Endodermal cell (in vitro differentiated cells): ENCODE results near the gene PODXL2. TPM values are rescaled to one million over a fixed set of nuclear protein-coding genes. Genes with fewer than 3 reads are reported as not detected.
"Not testable (repeated sequence)": the region's sequence is repeated elsewhere in the genome, so short reads cannot be mapped to it uniquely, and the experiment has no call there.

Experiments
- DNase-seq: peaks from one replicate; pipeline ENCODE4 v3.0.0-alpha.2; 2017
- H3K27ac ChIP-seq: 2 replicates; pipeline ENCODE4 v1.5.1; 2013; ENCODE audit warnings: mild to moderate bottlenecking, low read depth, low read length, moderate library complexity
- H3K27me3 ChIP-seq: 2 replicates; pipeline ENCODE4 v1.6.1; 2013; ENCODE audit warnings: mild to moderate bottlenecking, low read length, moderate library complexity; ENCODE audit not compliant: insufficient read depth, control insufficient read depth, poor library complexity, severe bottlenecking
- H3K36me3 ChIP-seq: 2 replicates; pipeline ENCODE4 v1.7.0; 2013; ENCODE audit warnings: mild to moderate bottlenecking, low read length, moderate library complexity; ENCODE audit not compliant: control insufficient read depth, insufficient read depth
- H3K4me1 ChIP-seq: one replicate; pipeline ENCODE4 v1.7.0; 2013; ENCODE audit warnings: low read length; ENCODE audit not compliant: control insufficient read depth, insufficient read depth
- H3K4me3 ChIP-seq: 2 replicates; pipeline ENCODE4 v1.5.1; 2013; ENCODE audit warnings: mild to moderate bottlenecking, low read length, moderate library complexity
- H3K9ac ChIP-seq: 2 replicates; pipeline ENCODE4 v1.6.1; 2013; ENCODE audit warnings: mild to moderate bottlenecking, low read length, moderate library complexity; ENCODE audit not compliant: poor library complexity, severe bottlenecking; ENCODE audit errors: extremely low read depth
- H3K9me3 ChIP-seq: 2 replicates; pipeline ENCODE4 v1.6.1; 2013; ENCODE audit warnings: mild to moderate bottlenecking, low read length, moderate library complexity; ENCODE audit not compliant: control insufficient read depth
- H3K27ac Mint-ChIP-seq: 2 replicates; pipeline ENCODE4 v1.8.0; 2020; ENCODE audit warnings: mixed read lengths
- H3K27me3 Mint-ChIP-seq: 2 replicates; pipeline ENCODE4 v1.8.0; 2021; ENCODE audit warnings: mild to moderate bottlenecking, mixed read lengths; ENCODE audit not compliant: insufficient read depth
- H3K36me3 Mint-ChIP-seq: 2 replicates; pipeline ENCODE4 v1.8.0; 2020; ENCODE audit warnings: low read depth, mixed read lengths
- H3K4me1 Mint-ChIP-seq: 2 replicates; pipeline ENCODE4 v1.8.0; 2020; ENCODE audit warnings: mixed read lengths
- H3K4me3 Mint-ChIP-seq: 2 replicates; pipeline ENCODE4 v1.8.0; 2020; ENCODE audit warnings: mild to moderate bottlenecking, moderate library complexity, mixed read lengths
- H3K9me3 Mint-ChIP-seq: 2 replicates; pipeline ENCODE4 v1.8.0; 2020; ENCODE audit warnings: mild to moderate bottlenecking, mixed read lengths
- CTCF ChIP-seq: fragments of 200-600 bp; sonication (generic); conservative IDR thresholded peaks from 2 replicates; pipeline ENCODE4 v1.5.0; 2021; ENCODE audit warnings: antibody characterized with exemption, mild to moderate bottlenecking
- WGBS, 2 experiments: methylation state at CpG; one replicate each; pipeline versions ENCODE4 v1.1.5 to v1.1.7; 2013; ENCODE audit warnings: missing lambda C conversion rate in 2 of 2, mixed read lengths in 1 of 2; ENCODE audit not compliant: insufficient coverage in 1 of 2, insufficient read length in 1 of 2; 5-methylcytosine and 5-hydroxymethylcytosine counted together
- total RNA-seq, 2 donors: library from RNA; stranded (reverse); fragmentation: NEBNext Ultra II Directional in 1 of 2; extraction: Animal tissue kit (Norgen Biotek cat#: 25700) in 1 of 2; gene quantifications; 2 replicates in 1 of 2; 3 replicates in 1 of 2; pipeline ENCODE4 v1.2.1, GENCODE V29; 2021

PODXL2 gene
- total RNA-seq, 2 donors from 2014 or later, result 11.8 to 16.5 TPM

GRCh38 chr3:127680798-127681221 is 51.8 kb downstream of the PODXL2 start:
- Histone ChIP-seq H3K36me3 (no peaks in the 10 kb centered on the region), H3K27ac (no peak overlapping the region), H3K9ac (no peak overlapping the region), H3K27me3 (no peaks in the 10 kb centered on the region), H3K9me3 (no peaks in the 10 kb centered on the region), H3K4me1 (no peaks in the 10 kb centered on the region), H3K4me3 (no peak overlapping the region)
- H3K36me3 Mint-ChIP-seq, result no peaks in the 10 kb centered on the region
- H3K27me3 Mint-ChIP-seq, result no peaks in the 10 kb centered on the region
- H3K4me1 Mint-ChIP-seq, result no peaks in the 10 kb centered on the region
- no peak for DNase-seq
- 82% methylated on average over 1 of the region's 1 CpG; no CpG with 5 or more reads in 1 of the 2 experiments for WGBS, 2 experiments
- H3K27ac Mint-ChIP-seq, result no peak overlapping the region
- H3K4me3 Mint-ChIP-seq, result no peak overlapping the region
- H3K9me3 Mint-ChIP-seq, result no peaks in the 10 kb centered on the region
- no peak for TF ChIP-seq CTCF

- not testable (repeated sequence) for H3K36me3 Mint-ChIP-seq, H3K4me1 Mint-ChIP-seq, H3K27ac Mint-ChIP-seq, H3K9me3 ChIP-seq, H3K27me3 ChIP-seq, H3K4me3 ChIP-seq, H3K9ac ChIP-seq, H3K36me3 ChIP-seq, H3K4me1 ChIP-seq, H3K9me3 Mint-ChIP-seq, H3K27me3 Mint-ChIP-seq, H3K4me3 Mint-ChIP-seq, H3K27ac ChIP-seq
- WGBS, 2 experiments, result 88 to 96% methylated on average over 5 to 6 of the region's 6 CpGs
- peak; percentile 33 for DNase-seq
Measured at GRCh38 chr3:127682175-127682554, 53.2 kb downstream of the PODXL2 start.

DNA sequence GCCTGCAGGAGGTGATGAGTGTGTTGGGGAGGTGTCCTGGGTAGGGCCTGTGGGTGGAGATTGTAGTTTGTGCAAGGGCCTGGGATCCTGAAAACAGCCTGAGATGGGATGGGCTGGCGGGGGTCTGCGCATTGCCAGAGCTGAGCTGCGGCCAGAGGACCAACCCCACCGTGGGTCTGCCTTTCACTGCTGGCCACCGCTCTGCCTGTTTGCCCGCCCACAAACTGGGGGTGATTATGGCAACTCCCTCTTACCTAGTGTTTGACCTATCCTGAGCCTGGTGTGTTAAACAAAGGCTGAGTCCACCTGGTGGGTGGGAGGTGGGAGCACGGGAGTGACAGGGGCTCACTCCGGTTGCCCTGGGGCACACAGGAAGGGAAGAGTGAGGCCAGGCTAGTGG is 53.6 kb downstream of the PODXL2 start:
- no peak for TF ChIP-seq CTCF
- H3K27ac ChIP-seq, result no peak overlapping the region
- Mint-ChIP-seq H3K9me3 (no peaks in the 10 kb centered on the region), H3K27me3 (no peaks in the 10 kb centered on the region), H3K4me3 (no peak overlapping the region), H3K4me1 (no peaks in the 10 kb centered on the region), H3K36me3 (no peaks in the 10 kb centered on the region), H3K27ac (no peak overlapping the region)
- DNase-seq, result peak; percentile 72
- WGBS, 2 experiments, result 89 to 91% methylated on average over 6 to 8 of the region's 8 CpGs
- H3K4me3 ChIP-seq, result no peak overlapping the region
- H3K27me3 ChIP-seq, result no peaks in the 10 kb centered on the region
- H3K4me1 ChIP-seq, result no peaks in the 10 kb centered on the region
- H3K36me3 ChIP-seq, result no peaks in the 10 kb centered on the region
- H3K9me3 ChIP-seq, result no peaks in the 10 kb centered on the region
- no peak overlapping the region for H3K9ac ChIP-seq
